Renal cortex interstitium (tissue), 11 donors: ENCODE data around the gene DNAJC6. TPM values are rescaled to one million over a fixed set of nuclear protein-coding genes. Genes with fewer than 3 reads are reported as not detected.
"Not testable (repeated sequence)": the region's sequence is repeated elsewhere in the genome, so short reads cannot be mapped to it uniquely, and the experiment has no call there.

Source experiments
- DNase-seq, 11 donors: peaks; one replicate each; pipeline ENCODE4 v3.0.0-alpha.2; 2013; ENCODE audit warnings: low read depth in 9 of 11, low spot score in 4 of 11; ENCODE audit errors: extremely low read depth in 1 of 11
- polyA plus RNA-seq, 3 donors: library from polyadenylated mRNA; unstranded; fragments of 120-200 nt; gene quantifications; one replicate each; pipeline ENCODE4 v1.2.1, GENCODE V29; 2013; ENCODE audit not compliant: insufficient read length in 3 of 3

Gene DNAJC6
- polyA plus RNA-seq, 3 donors = 6.0 to 7.6 (median 7.3) TPM

DNA sequence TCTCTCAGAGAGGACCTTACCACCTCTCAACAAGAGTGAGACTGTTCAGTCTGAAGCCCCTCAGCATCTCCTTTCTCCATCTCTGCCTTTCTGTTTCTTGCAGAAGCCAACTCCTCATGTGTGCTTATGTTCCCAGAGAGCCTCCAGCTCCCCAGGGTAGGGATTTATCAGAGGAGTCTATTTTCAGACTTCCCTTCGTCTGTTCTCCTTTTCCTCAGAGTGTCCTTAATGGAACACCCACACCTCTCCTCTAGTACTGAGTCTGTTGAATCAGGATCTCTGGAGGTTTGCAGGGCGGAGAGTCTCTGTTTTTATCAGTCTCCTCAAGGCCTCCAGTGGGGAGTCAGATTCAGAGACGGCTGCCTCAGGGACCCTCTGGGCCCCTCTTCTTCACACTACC, 25.1 kb upstream of the DNAJC6 start:
- no peak for DNase-seq

DNA sequence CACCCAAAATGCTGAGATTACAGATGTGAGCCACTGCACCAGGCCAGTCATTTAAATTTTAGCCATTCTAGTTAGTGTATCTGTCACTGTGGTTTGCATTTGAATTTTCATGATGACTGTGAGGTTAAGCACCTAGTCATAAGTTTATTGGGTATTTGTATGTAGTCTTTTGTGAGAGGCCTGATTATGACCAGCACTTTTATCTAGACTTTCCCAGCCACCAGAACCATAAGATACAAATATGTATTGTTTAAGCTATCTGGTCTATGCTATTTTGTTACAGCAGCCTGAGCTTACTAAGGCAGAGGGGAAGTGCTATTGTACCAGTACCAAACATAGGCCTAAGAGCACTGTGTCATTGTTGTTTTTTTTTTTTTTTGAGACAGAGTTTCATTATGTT, 19.9 kb upstream of the DNAJC6 start:
- no peak for DNase-seq

DNA sequence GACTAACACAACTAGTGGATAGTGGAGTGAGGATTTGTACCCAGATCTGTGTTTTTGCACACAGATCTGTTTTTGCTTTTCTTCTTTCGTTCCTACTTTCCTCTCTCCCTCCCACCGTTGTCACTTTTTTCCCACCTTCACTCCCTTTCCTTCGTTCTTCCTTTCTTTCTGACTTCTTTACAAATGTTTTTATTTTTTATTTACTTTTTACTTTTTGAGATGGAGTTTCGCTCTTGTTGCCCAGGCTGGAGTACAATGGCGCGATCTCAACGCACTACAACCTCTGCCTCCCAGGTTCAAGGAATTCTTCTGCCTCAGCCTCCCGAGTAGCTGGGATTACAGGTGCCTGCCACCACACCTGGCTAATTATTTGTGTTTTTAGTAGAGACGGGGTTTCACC, 17.5 kb upstream of the DNAJC6 start:
- not testable (repeated sequence) for DNase-seq

DNA sequence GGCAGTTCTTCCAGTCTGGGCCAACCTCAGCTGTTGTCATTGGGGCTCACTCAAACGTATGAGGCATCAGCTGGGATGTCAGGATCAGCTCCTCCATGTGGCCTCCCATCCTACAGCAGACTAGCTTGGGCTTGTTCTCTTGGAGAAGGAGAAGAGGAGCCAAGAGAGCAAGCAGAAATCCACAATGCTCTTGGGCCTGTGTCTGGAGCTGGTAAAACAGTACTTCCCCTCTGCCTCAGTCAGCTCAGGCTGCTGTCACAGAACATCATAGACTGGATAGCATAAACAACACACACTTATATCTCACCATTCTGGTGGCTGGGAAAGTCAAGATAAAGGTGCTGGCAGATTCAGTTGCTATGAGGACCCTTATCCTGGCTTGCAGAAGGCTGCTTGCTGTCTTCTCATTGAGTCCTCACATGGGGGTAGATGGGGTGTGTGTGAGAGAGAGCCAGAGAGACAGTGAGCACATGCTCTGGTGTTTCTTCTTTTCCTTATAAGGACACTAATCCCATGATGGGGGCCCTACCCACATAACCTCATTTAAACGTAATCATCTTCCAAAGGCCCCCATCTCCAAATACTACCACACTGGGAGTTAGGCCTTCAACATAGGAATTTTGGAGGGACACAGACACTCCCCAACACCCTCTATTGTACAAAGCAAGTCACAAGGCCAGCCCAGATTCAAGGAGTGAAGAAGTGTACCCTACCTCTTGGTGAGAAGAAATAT, 16.3 kb upstream of the DNAJC6 start:
- no peak for DNase-seq

GRCh38 chr1:65297706-65298105, 11.6 kb upstream of the DNAJC6 start:
- DNase-seq = no peak

GRCh38 chr1:65299328-65299727, 10.0 kb upstream of the DNAJC6 start:
- DNase-seq = no peak

- DNase-seq = peak in 1 of 11 donors; percentile 2
Measured at GRCh38 chr1:65308781-65309303, 501 bp upstream of the DNAJC6 start.

DNA sequence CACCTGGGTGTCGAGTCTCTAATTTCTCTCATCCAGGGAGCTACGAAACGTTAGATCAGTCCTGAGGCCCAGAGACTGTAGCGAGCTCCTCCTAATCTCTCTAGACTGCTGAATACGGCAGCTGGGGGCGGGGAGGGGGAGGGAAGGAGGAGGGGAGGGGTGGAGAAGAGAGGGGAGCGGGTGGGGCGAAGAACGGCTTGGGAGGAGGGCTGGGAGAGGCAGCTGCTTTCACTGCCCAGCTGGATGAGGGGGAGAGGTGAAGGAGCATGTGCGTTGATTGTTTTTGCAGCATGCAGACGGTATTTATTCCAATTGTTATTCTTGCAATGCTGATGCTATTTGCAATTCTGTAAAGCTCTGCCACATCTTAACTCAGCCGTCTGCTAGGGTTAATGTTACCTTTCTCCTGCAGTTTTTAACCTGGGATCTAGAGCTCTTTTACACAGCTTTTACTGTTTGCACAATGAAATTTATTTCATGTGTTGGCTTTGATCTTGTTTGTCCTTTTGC, 790 bp downstream of the DNAJC6 start:
- DNase-seq = peak in 3 of 11 donors; percentile 15 to 45 (median 26)

- DNase-seq = no peak
Measured at GRCh38 chr1:65311760-65312159, 2.4 kb downstream of the DNAJC6 start.

GRCh38 chr1:65316233-65316632, 6.9 kb downstream of the DNAJC6 start:
- DNase-seq = no peak

GRCh38 chr1:65317866-65318653, 8.7 kb downstream of the DNAJC6 start:
- DNase-seq = no peak

GRCh38 chr1:65319141-65319540, 9.8 kb downstream of the DNAJC6 start:
- no peak for DNase-seq

GRCh38 chr1:65319754-65320153, 10.4 kb downstream of the DNAJC6 start:
- DNase-seq = no peak

- DNase-seq = no peak
Measured at GRCh38 chr1:65321879-65322278, 12.5 kb downstream of the DNAJC6 start.

GRCh38 chr1:65323246-65323645, 13.9 kb downstream of the DNAJC6 start:
- no peak for DNase-seq

- no peak for DNase-seq
Measured at GRCh38 chr1:65330021-65330420, 20.7 kb downstream of the DNAJC6 start.

- no peak for DNase-seq
Measured at GRCh38 chr1:65330822-65331221, 21.5 kb downstream of the DNAJC6 start.

GRCh38 chr1:65332821-65333220, 23.5 kb downstream of the DNAJC6 start:
- DNase-seq = no peak

DNA sequence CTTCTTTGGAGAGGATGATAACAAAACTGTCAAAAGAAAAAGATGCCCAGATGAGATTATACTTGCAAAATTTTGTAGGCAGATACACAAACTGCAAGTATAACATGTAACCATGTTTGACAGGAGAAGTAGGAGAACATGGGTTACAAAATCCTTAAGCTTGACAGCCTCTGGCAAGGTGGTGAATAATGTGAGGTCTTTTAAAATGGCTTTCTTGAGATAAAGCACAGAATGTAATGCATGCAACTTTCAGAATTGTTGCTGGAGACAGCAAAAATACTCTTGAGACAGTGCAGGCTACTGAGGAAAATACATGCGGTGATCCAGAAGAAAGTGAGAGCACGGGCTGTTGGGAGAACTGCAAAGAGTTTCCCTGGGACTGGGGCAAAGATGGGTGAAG, 24.7 kb downstream of the DNAJC6 start:
- no peak for DNase-seq

DNA sequence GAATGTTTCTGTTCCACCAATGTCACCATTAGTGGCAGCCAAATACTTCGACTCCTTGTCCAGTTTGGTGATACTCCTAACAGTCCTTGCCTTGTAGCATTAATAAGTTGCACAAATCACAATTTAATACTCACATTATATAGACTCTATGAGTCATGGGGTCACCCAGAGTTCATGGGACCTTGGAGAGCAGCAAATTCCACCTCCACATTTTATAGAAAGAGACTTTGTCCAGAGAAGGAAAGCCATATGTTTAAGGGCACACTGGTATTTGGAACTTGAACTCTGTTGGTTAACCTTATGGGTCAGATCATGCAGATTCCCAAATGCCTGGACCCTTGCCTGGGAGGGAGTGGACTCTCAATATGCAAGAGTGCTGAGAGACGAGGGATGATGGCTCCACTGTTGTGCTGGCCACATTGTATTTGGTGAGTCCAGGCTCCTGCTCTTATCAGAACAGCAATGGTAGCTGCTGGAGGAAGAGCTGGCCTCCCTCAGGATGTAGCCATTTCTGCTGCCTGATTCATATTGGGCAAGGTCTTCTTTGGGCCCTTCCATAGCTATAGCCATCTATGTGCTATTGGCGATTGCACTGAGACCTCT, 30.6 kb downstream of the DNAJC6 start:
- DNase-seq = peak in 1 of 11 donors; percentile 3
